C4-2B (cell line): ENCODE measurements around the gene HIVEP3.

Experiments used
- ZFX ChIP-seq: fragments of 450-650 bp; IDR thresholded peaks from 2 replicates; pipeline ENCODE4 v1.6.1; 2017
- TF ChIP-seq, protein P1 (sequence below): fragments of 450-650 bp; conservative IDR thresholded peaks from 2 replicates; pipeline ENCODE4 v1.5.1; 2017; ENCODE audit warnings: mild to moderate bottlenecking

DNA sequence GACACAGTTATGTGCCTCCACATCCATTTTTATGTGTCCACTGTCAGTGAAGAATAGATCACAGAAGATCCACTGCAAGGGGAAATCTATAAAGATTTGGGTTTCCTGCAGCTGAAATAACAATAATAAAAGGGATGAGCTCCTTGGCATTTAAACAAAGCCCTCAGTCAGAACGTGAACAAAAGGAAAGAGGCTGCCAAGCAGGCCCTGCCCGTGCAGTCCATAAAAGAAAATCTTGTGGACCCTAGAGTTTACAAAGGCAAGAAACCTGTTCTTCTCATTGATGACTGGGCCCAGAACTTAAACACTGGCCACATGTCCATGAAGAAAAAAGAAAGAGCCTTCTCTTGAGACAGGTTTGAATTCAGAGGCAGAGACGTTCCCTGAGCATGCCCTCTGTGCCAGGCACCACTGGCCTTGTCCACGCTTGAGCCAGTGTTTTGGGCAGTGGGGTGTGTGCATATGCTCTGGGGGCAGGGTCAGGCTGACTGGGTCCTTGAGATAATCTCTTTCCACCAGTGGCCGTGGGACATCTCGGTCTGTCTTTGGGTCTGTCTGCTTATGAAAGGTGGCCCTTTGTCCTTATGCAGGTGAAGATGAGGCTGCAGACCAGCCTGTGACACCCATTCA, 142.7 kb downstream of the HIVEP3 start:
- TF ChIP-seq, protein P1, sequence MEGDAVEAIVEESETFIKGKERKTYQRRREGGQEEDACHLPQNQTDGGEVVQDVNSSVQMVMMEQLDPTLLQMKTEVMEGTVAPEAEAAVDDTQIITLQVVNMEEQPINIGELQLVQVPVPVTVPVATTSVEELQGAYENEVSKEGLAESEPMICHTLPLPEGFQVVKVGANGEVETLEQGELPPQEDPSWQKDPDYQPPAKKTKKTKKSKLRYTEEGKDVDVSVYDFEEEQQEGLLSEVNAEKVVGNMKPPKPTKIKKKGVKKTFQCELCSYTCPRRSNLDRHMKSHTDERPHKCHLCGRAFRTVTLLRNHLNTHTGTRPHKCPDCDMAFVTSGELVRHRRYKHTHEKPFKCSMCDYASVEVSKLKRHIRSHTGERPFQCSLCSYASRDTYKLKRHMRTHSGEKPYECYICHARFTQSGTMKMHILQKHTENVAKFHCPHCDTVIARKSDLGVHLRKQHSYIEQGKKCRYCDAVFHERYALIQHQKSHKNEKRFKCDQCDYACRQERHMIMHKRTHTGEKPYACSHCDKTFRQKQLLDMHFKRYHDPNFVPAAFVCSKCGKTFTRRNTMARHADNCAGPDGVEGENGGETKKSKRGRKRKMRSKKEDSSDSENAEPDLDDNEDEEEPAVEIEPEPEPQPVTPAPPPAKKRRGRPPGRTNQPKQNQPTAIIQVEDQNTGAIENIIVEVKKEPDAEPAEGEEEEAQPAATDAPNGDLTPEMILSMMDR, result no peak
- TF ChIP-seq ZFX, result no peak
